HG03039 (cell line): Measurements from ENCODE around the gene RALGAPA1.
"Not testable (repeated sequence)": the region's sequence is repeated elsewhere in the genome, so short reads cannot be mapped to it uniquely, and the experiment has no call there.

Source experiments
- ATAC-seq: cut with Tn5 transposase; IDR thresholded peaks from one replicate; pipeline ENCODE4 v1.9.1; 2021; ENCODE audit warnings: mild to moderate bottlenecking, moderate library complexity; ENCODE audit not compliant: unreplicated experiment

The RALGAPA1 gene

DNA sequence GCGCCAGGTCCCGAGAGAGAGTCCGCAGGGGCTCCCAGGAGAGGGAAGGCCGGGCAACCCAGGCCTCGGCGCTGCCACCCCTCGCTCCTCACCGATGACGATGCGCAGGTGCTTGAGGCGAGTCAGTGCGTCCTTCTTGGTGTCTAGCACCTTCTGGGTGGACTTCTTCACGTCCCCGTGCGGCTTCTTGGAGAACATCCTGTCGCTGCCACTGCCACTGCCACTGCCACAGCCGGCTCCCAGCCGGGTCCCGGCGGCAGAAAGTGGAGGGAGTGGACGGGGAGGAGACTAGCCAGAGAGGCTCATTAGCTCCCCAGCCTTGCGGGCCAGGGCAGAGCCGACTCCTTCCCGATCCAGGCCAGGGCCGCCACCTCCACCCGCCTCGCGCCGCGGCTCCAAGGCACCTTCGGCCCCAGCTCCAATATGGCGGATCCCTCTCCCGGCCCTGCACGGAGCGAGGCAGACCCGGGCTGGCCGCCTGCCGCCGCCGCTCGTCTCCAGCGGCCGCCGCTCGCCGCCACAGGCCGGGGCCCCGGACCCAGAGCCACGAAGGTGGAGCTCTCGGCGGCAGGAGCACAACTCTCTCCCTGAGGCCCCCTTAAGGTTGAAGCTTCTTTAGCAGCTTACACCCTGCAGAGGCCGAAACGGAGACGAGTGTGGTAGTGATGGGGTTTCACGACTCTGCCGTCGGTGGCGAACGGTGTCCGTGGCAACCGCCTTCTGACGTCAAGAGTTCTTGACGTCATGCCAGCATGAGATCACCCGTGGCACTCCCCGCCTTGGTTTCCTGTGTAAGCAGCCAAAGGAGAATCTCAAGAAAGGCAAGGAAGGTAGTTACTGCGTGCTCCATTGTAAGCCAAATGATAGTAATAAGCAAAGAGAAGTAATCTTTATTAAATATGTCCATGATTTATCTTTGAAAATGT is at the start of gene RALGAPA1:
Gene RALGAPA1 (minus strand): TSS at position 658 of the 926 bp plus-strand sequence. CDS start 460 bp downstream, at position 198.
- peak; percentile 96 for ATAC-seq

DNA sequence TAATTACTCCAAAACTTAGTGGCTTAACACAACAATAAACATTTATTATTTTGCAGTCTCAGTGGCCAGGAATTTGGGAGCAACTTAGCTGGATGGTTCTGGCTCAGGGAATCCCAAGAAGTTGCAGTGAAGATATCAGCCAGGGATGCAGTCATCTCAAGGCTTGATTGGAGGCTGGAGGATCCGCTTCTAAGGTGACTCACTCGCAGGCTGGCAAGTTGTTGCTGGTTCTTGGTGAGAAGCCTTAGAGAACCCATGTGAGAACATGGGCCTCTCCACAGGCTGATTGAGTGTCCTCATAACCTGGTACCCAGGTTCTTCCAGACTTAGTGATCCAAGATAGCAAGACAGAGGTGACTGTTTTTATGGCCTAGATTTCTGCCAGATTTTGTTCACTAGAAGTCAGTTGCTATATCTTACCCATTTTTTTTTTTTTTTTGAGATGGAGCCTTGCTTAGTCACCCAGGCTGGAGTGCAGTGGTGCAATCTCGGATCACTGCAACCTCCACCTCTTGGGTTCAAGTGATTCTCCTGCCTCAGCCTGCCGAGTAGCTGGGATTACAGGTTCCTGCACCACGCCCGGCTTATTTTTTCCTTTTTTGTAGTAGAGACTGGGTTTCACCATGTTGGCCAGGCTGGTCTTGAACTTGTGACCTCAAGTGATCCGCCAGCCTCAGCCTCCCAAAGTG is 49.6 kb upstream of the RALGAPA1 start:
- ATAC-seq: no peak

GRCh38 chr14:35855876-35856481 is 46.9 kb upstream of the RALGAPA1 start:
- peak; percentile 92 for ATAC-seq

DNA sequence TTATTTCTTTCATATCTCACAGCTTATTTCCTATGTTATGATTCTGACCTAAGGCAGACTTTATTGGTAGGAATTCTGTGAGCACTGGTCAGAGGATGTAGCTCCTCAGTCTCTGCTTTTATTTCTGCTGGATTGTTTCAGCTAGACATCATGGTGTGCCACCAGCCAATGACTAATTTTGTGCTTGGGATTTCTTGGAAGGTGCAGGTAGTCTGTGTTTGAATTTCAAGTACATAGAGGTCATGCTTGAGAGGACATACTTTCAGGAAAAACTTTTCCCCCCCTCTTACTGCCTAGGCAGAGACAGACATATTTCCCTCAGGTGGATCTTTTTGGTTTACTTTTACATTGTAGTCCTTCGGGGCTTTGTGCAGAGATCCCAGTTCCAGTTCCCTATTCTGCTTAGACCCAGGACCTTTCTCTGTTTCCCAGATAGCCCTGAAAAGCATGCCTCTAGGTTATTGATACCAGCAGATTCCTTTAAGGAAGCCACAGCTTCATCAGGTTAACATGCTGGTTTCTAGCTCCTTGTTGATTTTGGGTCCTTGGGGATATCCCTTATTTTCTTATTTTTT is 45.7 kb upstream of the RALGAPA1 start:
- ATAC-seq: no peak

DNA sequence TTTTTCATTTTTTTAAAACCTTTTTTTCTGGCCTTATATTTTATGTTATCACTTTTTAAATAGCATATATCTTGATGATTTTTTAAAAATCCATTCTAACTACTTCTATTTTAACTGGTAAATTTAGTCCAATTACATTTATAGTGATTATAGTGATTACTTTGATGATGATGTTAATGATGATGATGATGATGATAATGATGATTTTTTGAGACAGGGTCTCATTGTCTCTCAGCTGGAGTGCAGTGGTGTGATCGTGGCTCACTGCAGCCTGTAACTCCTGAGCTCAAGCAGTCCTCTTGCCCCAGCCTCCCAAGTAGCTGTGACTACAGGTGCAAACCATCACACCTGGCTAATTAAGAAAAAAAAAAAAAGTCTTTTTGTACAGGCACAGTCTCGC is 44.1 kb upstream of the RALGAPA1 start:
- no peak for ATAC-seq

DNA sequence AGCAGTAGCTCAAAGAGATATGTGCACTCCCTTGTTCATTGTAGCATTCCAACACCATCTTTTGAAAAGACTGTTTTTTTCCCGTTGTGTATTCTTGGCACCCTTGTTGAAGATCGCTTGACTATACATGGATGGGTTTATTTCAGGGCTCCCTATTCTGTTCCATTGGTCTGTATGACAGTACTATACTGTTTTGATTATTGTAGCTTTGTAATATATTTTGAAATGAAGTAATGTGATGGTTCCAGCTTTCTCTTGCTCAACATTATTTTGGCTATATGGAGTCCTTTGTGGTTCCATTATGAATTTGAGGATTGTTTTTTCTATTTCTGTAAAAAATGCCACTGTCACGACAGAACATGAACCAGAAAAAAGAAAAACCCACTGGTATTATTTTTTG is 42.7 kb upstream of the RALGAPA1 start:
- no peak for ATAC-seq

DNA sequence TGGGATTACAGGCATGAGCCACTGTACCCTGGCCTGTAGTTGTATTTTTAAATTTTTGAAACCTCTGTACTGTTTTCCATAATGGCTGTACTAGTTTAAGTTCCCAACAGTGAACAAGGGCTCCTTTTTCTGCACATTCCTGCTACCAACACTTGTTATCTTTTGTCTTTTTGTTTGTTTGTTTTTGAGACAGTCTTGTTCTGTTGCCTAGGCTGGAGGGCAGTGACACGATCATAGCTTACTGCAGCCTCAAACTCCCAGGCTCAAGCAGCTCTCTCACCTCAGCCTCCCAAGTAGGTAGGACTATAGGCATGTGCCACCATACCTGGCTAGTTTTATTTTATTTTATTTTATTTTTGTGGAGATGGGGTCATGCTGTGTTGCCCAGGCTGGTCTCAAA is 40.0 kb upstream of the RALGAPA1 start:
- ATAC-seq: no peak

DNA sequence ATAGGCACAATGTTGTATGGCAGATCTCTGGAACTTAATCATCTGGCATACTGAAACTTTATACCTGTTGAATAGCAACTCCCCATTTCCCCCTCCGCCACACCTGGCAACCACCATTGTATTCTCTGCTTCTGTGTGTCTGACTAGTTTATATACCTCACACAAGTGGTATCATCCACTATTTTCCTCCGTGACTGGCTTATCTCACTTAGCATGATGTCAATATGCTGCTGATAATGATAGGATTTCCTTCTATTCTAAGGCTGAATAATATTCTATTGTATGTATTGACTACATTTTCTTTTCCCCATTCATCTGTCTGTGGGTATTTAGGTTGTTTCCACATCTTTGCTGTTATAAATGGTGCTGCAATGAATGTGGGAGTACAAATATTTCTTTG is 38.5 kb upstream of the RALGAPA1 start:
- no peak for ATAC-seq

GRCh38 chr14:35844494-35844893 is 35.4 kb upstream of the RALGAPA1 start:
- no peak for ATAC-seq

- not testable (repeated sequence) for ATAC-seq
Measured at GRCh38 chr14:35842245-35842644, 33.1 kb upstream of the RALGAPA1 start.

GRCh38 chr14:35841704-35842103 is 32.6 kb upstream of the RALGAPA1 start:
- ATAC-seq: not testable (repeated sequence)

- ATAC-seq: no peak
Measured at GRCh38 chr14:35835208-35835982, 26.3 kb upstream of the RALGAPA1 start.

DNA sequence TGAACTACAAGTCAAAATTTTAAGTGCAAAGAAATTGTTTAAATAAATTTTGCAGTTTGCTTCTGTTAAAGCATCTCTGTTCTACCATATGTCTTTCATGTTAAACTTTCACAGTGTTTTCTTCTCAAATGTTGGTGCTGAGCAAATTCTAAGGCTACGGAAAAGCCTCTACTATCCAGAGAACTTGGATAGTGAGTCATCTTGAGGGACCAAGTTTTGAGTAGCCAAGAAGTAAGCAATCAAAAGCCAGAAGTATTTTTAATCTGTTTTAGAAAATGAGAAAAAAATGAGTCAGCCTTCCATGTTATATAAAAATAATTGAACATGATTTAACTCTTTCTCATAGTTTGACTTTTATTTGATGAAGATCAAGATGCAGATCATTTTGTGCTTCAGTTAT is 20.4 kb upstream of the RALGAPA1 start:
- no peak for ATAC-seq

DNA sequence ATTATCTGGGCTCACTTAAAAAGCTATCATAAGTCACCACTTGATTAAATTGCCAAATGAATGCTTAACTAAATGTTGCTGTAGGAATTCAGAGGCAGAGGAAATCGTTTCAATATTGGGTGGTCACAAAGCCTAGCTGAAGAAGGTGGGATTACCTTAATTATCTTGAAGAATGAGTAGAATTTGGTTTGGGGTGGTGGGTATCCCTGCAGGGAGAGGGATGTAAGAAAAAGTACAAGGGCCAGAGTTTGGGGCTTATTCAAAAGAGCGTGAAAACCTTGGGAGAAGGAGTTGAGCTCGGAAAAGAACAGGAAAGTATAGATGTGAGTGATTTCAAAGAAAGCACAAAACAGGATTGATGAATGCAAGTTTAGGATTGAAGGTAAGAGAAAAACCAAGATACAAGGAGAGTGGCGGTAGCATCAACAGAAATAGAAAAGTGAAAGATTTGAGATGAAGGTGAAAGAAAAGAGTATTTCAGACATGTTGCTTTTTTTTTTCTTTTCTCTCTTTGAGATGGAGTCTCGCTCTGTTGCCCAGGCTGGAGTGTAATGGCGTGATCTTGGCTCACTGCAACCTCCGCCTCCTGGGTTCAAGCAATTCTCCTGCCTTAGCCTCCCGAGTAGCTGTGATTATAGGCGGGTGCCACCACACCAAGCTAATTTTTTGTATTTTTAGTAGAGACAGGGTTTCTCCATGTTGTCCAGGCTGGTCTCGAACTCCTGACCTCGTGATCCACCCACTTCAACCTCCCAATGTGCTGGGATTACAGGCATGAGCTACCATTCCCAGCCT is 18.8 kb upstream of the RALGAPA1 start:
- no peak for ATAC-seq

GRCh38 chr14:35826952-35827416 is 17.9 kb upstream of the RALGAPA1 start:
- no peak for ATAC-seq

GRCh38 chr14:35826218-35826951 is 17.3 kb upstream of the RALGAPA1 start, which contains the start of gene BRMS1L:
Gene BRMS1L (plus strand): TSS chr14:35826338. CDS start chr14:35826517, 179 bp downstream.
- ATAC-seq: peak; percentile 98

DNA sequence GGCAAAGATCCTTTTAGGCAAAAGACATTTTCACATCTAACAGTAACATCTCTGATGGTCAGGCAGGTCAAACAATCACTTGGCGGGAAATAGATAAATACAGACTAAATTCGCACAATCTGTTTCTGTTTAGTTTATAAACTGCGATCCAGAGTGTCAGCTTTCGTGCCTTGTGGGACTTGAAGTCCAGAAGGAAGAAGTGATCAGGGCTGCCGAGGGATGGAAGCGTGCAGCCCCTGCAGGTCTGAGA is 16.8 kb upstream of the RALGAPA1 start:
- ATAC-seq: no peak

GRCh38 chr14:35824446-35825165 is 15.5 kb upstream of the RALGAPA1 start:
- not testable (repeated sequence) for ATAC-seq
